Stomach (tissue), 9 donors: ENCODE measurements around the gene AGBL4. TPM values are rescaled to one million over a fixed set of nuclear protein-coding genes. Genes with fewer than 3 reads are reported as not detected.

Experiments
- DNase-seq, 2 donors: peaks; one replicate each; pipeline versions ENCODE4 v3.0.0 to v3.0.0-alpha.2; 2013 to 2019
- H3K27ac ChIP-seq, 5 donors: fragments of 200-600 bp in 4 of 5; sonication (generic) in 4 of 5; one replicate each; pipeline ENCODE4 v1.5.1; 2013 to 2019; ENCODE audit warnings: mild to moderate bottlenecking in 1 of 5, moderate library complexity in 1 of 5
- H3K27me3 ChIP-seq, 3 donors: fragments of 200-600 bp; sonication (generic); one replicate each; pipeline ENCODE4 v1.5.1; 2017 to 2019; ENCODE audit warnings: mixed run types in 1 of 3
- H3K36me3 ChIP-seq, 4 donors: fragments of 200-600 bp; sonication (generic); 1 replicate in 3 of 4; 2 replicates in 1 of 4; pipeline ENCODE4 v1.5.1; 2016 to 2019
- H3K4me1 ChIP-seq, 4 donors: fragments of 200-600 bp; sonication (generic); one replicate each; pipeline ENCODE4 v1.5.1; 2016 to 2019
- H3K4me3 ChIP-seq, 4 donors: fragments of 200-600 bp; sonication (generic) in 3 of 4; one replicate each; pipeline ENCODE4 v1.5.1; 2016 to 2019; ENCODE audit warnings: mild to moderate bottlenecking in 1 of 4
- H3K9me3 ChIP-seq, 4 donors: fragments of 200-600 bp; sonication (generic); one replicate each; pipeline ENCODE4 v1.5.1; 2016 to 2019
- EP300 ChIP-seq: sonication (generic); formaldehyde crosslinking; IDR thresholded peaks from one replicate; pipeline ENCODE4 v1.6.1; 2017; ENCODE audit warnings: antibody characterized with exemption
- POLR2A ChIP-seq, 4 donors: fragments of 450-650 bp; IDR thresholded peaks; one replicate each; pipeline ENCODE4 v1.6.1; 2016; ENCODE audit warnings: antibody characterized with exemption in 4 of 4, control low read depth in 2 of 4, mild to moderate bottlenecking in 1 of 4, moderate library complexity in 1 of 4
- POLR2AphosphoS5 ChIP-seq, 3 donors: sonication (generic); formaldehyde crosslinking; IDR thresholded peaks; one replicate each; pipeline ENCODE4 v1.6.1; 2016; ENCODE audit warnings: antibody characterized with exemption in 3 of 3
- WGBS, 5 donors: extraction: QIAGEN DNeasy Blood & Tissue Kit in 3 of 5; methylation state at CpG; one replicate each; pipeline versions ENCODE4 v1.1.5 to v1.1.7; 2013 to 2018; 5-methylcytosine and 5-hydroxymethylcytosine counted together
- intact Hi-C: fragments of 100-400 bp; cut with DNase I; formaldehyde crosslinking; loops from one replicate; pipeline ENCODE4 v1.15.1; 2023; ENCODE audit warnings: low total_unique reads
- polyA plus RNA-seq, 3 donors: library from polyadenylated mRNA; stranded (reverse); fragments of 200-250 nt; gene quantifications; one replicate each; pipeline ENCODE4 v1.2.3, GENCODE V29; 2013
- total RNA-seq, 5 donors: library from RNA; depleted of rRNA; stranded (reverse); fragments of >200 nt; gene quantifications; one replicate each; pipeline versions ENCODE4 v1.1.0 to v1.2.3, GENCODE V29; 2014 to 2016
- TF ChIP-seq, protein P1 (sequence below), 7 experiments: fragments of 450-650 bp in 4 of 7; fragments of 200-600 bp in 3 of 7; sonication (generic) in 3 of 7; IDR thresholded peaks; one replicate each; pipeline ENCODE4 v1.5.1; 2016 to 2019; ENCODE audit warnings: antibody characterized with exemption in 7 of 7, control low read depth in 2 of 7, mild to moderate bottlenecking in 1 of 7
- donor health status: healthy with polysubstance abuse.
- donor health status: Bipolar disorder and iron deficiency.
- donor health status: healthy.

Gene AGBL4
- total and polyA plus RNA-seq, 8 donors, result 0.92 TPM; not detected in 7

DNA sequence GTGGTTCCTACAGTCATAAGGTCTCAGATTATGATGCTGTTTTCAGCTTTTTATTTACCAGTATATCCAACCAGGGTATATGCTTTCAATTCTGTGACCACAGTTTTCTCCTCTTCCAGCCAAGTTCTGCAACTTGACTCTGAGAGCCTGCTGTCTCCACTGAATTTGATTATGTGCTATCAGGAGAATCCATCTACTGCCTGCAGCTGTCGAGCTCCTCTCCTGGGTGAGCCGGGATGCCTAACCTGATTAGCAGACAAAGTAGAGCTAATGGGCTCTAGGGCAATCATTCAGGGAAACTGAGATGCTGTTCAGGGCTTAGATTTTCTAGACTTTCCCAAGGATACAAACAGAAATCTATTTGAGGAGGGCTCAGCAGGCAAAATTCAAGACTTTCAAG lies 975.6 kb downstream of the AGBL4 start:
- intact Hi-C loops, result no loop called here
- TF ChIP-seq POLR2A (IDR thresholded peaks at IDR 0.05) (no peak), POLR2AphosphoS5 (IDR thresholded peaks at IDR 0.05) (no peak), EP300 (no peak)
- TF ChIP-seq, protein P1, sequence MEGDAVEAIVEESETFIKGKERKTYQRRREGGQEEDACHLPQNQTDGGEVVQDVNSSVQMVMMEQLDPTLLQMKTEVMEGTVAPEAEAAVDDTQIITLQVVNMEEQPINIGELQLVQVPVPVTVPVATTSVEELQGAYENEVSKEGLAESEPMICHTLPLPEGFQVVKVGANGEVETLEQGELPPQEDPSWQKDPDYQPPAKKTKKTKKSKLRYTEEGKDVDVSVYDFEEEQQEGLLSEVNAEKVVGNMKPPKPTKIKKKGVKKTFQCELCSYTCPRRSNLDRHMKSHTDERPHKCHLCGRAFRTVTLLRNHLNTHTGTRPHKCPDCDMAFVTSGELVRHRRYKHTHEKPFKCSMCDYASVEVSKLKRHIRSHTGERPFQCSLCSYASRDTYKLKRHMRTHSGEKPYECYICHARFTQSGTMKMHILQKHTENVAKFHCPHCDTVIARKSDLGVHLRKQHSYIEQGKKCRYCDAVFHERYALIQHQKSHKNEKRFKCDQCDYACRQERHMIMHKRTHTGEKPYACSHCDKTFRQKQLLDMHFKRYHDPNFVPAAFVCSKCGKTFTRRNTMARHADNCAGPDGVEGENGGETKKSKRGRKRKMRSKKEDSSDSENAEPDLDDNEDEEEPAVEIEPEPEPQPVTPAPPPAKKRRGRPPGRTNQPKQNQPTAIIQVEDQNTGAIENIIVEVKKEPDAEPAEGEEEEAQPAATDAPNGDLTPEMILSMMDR (IDR thresholded peaks at IDR 0.05), result no peak
- no peaks in the 10 kb centered on the region for H3K4me1 ChIP-seq
- peak in 1 of 2 donors; percentile 23 for DNase-seq
- H3K27me3 ChIP-seq, result no peaks in the 10 kb centered on the region
- no peak overlapping the region for H3K27ac ChIP-seq
- WGBS, 5 donors, result 39 to 63% (median 51%) methylated on average over 2 of the region's 2 CpGs
- H3K4me3 ChIP-seq, result no peak overlapping the region
- H3K9me3 ChIP-seq, result no peaks in the 10 kb centered on the region
- no peaks in the 10 kb centered on the region for H3K36me3 ChIP-seq

DNA sequence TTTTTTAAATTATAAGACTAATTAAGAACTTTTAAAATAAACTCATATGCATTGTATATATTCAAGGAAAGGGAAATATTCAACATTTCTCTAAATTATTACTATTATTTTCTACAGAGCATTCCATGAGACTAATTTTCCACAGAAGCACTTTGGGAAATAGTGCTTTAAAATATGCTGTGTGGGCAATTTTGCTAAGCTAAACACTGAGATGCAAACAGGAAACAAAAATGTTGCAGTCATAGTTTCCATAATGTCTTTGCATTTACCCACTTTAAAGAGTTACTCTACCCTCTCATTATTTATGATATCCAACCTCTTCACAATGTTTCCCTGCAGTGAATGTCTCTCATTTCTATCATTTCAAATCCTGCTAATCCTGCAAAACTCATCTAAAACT lies 977.4 kb downstream of the AGBL4 start:
- intact Hi-C loops, result no loop called here
- H3K9me3 ChIP-seq, result no peaks in the 10 kb centered on the region
- no peak overlapping the region for H3K4me3 ChIP-seq
- DNase-seq, result no peak
- H3K36me3 ChIP-seq, result no peaks in the 10 kb centered on the region
- no peaks in the 10 kb centered on the region for H3K27me3 ChIP-seq
- no peak overlapping the region for H3K27ac ChIP-seq
- H3K4me1 ChIP-seq, result no peaks in the 10 kb centered on the region
- TF ChIP-seq EP300 (no peak), POLR2A (IDR thresholded peaks at IDR 0.05) (no peak), POLR2AphosphoS5 (IDR thresholded peaks at IDR 0.05) (no peak)
- TF ChIP-seq, protein P1 (IDR thresholded peaks at IDR 0.05), result no peak

DNA sequence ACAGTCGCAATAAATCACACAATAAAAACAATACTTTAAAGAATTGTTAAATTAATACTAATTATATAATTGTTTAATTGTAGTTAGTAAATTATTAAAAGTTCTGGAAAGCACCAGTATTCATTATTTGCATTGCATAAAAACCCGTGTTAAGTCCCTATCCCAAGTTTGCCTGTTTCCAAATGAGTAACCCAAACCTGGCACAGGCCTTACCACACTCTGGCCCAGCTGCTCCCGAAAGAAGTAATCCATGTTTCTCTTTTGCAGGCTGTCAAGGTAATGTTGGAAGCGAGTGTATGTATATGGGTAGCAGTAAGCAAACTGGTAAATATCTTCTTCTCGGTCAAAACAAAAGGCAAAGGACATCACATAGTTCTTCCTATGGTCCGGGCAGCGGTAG lies 978.4 kb downstream of the AGBL4 start:
- Histone ChIP-seq H3K4me3 (no peak overlapping the region), H3K4me1 (no peaks in the 10 kb centered on the region), H3K27me3 (no peaks in the 10 kb centered on the region), H3K36me3 (no peaks in the 10 kb centered on the region), H3K9me3 (no peaks in the 10 kb centered on the region), H3K27ac (no peak overlapping the region)
- intact Hi-C loops, result no loop called here
- WGBS, 5 donors, result 77 to 84% (median 83%) methylated on average over 7 of the region's 7 CpGs
- DNase-seq, result no peak
- TF ChIP-seq EP300 (no peak), POLR2A (IDR thresholded peaks at IDR 0.05) (no peak), POLR2AphosphoS5 (IDR thresholded peaks at IDR 0.05) (no peak)
- TF ChIP-seq, protein P1 (IDR thresholded peaks at IDR 0.05), result no peak

DNA sequence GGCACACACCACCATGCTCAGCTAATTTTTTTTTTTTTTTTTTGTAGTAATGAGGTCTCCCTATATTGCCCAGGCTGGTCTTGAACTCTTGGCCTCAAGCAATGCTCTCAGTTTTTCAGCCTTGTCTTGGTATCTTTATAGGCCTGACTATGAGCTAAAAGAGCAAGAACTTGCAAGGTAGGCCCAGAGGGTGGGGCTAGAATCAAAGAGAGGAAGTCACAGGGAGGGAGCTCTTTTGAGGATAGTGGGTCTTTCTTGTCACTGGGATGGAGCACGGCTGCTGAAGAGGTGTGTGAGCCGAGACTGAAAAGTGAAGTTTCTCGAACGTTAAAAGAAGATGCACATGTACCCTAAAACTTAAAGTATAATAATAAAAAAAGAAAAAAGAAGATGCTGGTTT lies 987.1 kb downstream of the AGBL4 start:
- no peak overlapping the region for H3K27ac ChIP-seq
- no peaks in the 10 kb centered on the region for H3K9me3 ChIP-seq
- no peaks in the 10 kb centered on the region for H3K27me3 ChIP-seq
- H3K36me3 ChIP-seq, result no peaks in the 10 kb centered on the region
- TF ChIP-seq POLR2A (IDR thresholded peaks at IDR 0.05), result no peak
- TF ChIP-seq EP300, result no peak
- TF ChIP-seq, protein P1 (IDR thresholded peaks at IDR 0.05), result no peak
- no peak for TF ChIP-seq POLR2AphosphoS5 (IDR thresholded peaks at IDR 0.05)
- 58 to 85% (median 80%) methylated on average over 4 of the region's 4 CpGs for WGBS, 5 donors
- H3K4me1 ChIP-seq, result no peaks in the 10 kb centered on the region
- no peak overlapping the region for H3K4me3 ChIP-seq
- DNase-seq, result no peak
- intact Hi-C loops, result no loop called here
